Measurements from ENCODE around the gene DIPK1A.

DNA sequence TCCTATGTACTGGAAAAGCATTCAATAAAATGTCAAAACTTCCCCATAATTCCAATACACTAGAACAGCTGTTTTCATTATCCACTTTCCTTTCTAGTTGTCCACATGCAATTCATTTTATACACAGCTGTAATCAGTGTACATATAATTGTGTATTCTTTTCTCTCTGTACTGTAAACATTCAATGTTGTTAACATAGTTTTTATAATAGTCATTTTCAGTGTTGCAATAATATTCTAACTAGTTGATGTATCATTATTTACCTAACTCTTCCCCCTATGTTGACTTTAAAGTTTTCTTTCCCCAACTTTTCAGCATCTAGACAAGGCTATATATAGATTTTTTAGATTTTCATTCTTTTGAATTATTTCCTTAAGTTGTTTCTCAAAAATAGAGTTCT lies 44.4 kb downstream of the DIPK1A start:
- TF ChIP-seq CTCF (IDR thresholded peaks at IDR 0.05; ENCODE audit: poor library complexity, severe bottlenecking) (no peak), POLR2AphosphoS5 (IDR thresholded peaks at IDR 0.05) (no peak), TAF1 (IDR thresholded peaks at IDR 0.05; ENCODE audit: low read depth) (no peak), REST (IDR thresholded peaks at IDR 0.05; ENCODE audit: borderline replicate concordance) (no peak), EZH2 (IDR thresholded peaks at IDR 0.05; ENCODE audit: borderline replicate concordance, insufficient read depth, low read length, poor library complexity, severe bottlenecking) (no peak), RAD21 (conservative IDR thresholded peaks at IDR 0.05) (no peak), SMC3 (conservative IDR thresholded peaks at IDR 0.05; ENCODE audit: poor library complexity) (no peak), EP300 (conservative IDR thresholded peaks at IDR 0.05; ENCODE audit: poor library complexity, severe bottlenecking) (no peak), MXI1 (conservative IDR thresholded peaks at IDR 0.05; ENCODE audit: poor library complexity, severe bottlenecking) (no peak)

All from neural cell (in vitro differentiated cells).